ENCODE results near the gene PAOX.
"Not testable (repeated sequence)": the region's sequence is repeated elsewhere in the genome, so short reads cannot be mapped to it uniquely, and the experiment has no call there.

Gene PAOX

GRCh38 chr10:133411523-133412380, 32.7 kb downstream of the PAOX start:
- no peak for DNase-seq

- DNase-seq: no peak
Measured at GRCh38 chr10:133412381-133412711, 33.3 kb downstream of the PAOX start.

DNA sequence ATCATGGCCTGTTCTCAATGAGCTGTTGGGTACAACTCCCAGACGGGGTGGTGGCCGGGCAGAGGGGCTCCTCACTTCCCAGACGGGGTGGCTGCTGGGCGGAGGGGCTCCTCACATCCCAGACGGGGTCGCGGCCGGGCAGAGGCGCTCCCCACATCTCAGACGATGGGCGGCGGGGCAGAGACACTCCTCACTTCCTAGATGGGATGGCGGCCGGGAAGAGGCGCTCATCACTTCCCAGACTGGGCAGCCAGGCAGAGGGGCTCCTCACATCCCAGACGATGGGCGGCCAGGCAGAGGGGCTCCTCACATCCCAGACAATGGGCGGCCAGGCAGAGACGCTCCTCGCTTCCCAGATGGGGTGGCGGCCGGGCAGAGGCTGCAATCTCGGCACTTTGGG, 35.3 kb downstream of the PAOX start:
- DNase-seq: not testable (repeated sequence)

DNA sequence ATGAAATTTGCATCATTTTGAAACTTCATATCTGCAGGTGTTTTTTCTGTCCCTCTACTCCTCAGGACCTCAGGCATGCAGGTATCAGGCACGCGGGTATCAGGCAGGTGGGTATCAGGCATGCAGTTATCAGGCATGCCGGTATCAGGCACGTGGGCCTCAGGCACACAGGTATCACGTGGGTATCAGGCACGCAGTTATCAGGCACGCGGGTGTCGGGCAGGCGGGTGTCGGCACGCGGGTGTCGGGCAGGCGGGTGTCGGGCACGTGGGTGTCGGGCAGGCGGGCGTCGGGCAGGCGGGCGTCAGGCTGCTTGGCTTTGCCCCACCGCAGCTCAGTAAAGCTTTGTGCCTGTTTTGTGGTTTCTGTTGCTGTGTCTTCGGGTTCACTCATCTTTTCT, 36.7 kb downstream of the PAOX start:
- no peak for DNase-seq

DNA sequence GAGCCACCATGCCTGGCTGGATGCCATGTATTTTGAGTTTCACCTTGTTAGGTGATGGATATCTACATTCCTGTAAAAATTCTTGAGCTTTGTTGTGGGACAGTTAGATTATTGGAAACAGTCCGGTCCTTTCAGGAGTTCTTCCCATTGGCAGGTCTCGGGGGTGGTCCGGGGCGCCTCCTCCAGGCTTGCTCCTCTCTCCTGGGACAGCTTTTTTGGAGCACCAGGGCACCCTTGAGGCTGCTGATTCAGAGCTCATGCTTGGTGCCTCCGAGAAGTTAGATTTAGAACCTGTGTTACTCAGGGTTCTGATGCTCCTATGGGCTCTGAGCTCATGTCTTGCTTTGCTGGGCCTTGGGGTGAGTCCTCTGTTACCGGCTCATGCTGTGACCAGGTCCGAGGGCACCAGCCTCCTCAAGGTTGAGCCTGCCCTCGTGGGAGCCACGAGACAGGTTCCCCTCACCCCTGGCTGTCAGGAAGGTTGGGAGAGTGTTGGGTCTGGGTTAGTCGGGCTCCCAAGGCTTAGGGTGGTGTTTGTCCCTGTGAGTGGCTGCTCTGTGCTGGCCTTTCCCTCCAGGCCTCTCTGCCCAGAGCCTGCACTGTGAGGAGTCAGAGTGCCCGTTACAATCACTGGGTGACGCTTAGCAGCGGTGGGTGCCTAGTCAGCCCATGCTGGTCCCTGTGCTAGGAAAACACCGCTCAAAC, 39.4 kb downstream of the PAOX start:
- no peak for DNase-seq

GRCh38 chr10:133419211-133419950, 40.3 kb downstream of the PAOX start:
- DNase-seq: no peak

DNA sequence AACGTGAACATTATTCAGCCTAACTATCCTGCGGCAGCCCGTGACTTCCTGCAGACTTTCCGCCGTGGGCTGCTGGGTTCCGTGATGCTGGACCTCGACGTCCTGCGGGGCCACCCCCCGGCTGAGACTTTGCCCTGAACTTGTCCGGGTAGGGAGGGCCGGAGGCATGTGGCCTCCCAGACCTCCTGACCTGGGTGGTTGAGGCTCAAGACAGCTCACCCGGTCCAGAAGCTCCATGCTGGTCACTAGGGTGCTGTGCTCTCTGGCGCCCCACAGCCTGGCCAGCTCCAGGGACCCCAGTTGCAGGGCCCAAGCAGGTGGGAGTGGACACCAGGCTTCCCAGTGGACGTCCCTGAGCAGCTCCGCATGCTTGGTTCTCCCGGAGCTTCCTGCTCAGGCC, 41.0 kb downstream of the PAOX start:
- DNase-seq: no peak

DNA sequence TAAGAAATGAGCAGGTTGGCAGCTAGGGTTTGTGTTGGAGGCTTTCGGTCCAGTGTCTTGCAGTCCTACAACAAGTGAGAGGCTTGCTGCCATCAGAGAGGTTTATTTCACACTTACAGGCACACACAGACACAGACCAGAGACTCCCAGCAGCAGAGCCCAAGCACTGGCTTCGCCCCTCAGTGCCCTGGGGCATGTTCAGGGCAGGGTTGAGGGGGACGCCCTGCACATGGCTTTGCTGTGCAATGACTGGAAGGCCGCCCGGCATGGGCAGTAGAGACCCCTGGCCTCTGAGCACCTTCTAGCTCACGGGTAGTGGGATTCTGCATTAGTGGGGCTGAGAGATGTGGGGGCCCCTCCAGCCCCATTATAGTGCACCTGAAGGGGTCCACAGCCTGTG, 41.5 kb downstream of the PAOX start:
- DNase-seq: no peak

GRCh38 chr10:133421336-133422222, 42.5 kb downstream of the PAOX start:
- DNase-seq: no peak

- no peak for DNase-seq
Measured at GRCh38 chr10:133422223-133422806, 43.3 kb downstream of the PAOX start.

- DNase-seq: no peak
Measured at GRCh38 chr10:133422807-133423771, 44.0 kb downstream of the PAOX start.

DNA sequence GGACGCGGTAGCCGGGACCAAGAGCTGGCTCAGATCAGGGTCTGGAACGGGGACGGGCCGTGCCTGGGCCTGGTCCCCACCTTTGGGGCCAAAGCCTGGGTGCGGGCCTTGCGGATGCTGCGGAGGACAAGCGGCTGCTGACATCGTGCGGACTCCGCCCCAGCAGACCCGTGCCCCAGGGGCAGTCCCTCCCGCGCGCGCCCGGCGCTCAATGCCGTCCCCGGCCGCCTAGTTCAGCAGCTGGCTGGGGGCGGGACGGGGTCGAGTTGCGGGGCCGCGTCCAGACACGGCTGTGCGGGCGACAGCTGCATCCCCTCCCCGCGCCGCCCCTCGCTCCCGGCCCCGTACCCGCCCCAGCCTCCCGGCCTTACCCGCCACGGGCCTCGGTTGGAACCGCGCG, 45.0 kb downstream of the PAOX start:
- not testable (repeated sequence) for DNase-seq

DNA sequence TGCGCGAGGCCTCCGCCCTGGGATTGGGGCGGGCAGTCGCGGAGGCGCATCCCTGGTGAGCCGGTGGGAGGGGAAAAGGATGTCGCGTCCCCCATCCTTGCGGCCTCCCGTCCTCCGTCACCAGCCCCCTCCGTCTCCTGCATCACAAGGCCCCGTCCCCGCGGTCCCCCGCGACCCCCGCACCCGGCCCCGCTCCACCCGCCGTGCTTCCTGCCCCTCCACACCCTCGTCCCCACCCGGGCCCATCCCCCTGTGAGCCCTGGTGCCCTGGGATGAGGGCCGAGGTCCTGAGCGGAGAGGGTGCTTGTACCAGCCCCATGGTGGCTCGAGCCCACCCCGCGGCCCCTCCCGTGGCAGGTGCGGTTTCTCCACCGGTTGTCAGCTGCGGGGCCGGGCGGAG, 45.5 kb downstream of the PAOX start, which contains the start of gene SPRN:
Gene SPRN (minus strand): TSS at position 25 of the 400 bp plus-strand sequence. CDS start 944 bp downstream, outside the sequence.
- DNase-seq: not testable (repeated sequence)

- not testable (repeated sequence) for DNase-seq
Measured at GRCh38 chr10:133429571-133429970, 50.5 kb downstream of the PAOX start.

DNA sequence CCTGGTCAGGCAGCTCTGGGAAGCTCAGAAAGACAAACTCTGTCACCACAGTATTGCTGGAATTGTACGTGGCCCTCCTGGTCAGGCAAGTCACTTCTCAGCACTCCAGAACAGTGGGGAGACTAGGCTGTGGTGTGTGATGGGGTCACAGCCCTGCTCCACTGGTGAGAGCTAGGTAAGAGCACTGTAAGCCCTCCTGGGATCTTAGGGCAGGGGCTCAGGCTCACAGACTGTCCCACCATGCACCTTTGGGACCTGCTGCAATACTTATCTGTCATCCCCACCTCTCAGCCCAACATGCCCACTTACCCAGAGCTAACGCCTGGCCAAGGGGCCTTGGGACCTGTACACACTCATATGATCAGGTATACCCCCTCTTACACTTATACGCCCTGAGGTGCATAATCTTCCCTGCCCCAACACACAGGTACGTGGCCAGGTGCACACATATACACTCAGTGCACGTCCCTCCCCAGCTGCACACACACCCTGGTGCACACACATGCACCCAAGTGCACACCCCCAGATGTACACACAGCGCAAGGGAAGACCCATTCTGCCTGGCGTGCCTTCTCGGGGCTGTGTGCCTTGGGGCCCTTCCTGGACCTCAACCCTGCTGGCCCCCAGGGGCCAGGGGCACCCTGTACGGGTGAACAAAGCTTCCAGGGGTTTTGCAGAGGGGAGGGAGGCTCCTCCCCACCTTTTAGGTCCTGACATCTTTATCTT, 53.0 kb downstream of the PAOX start:
- not testable (repeated sequence) for DNase-seq

GRCh38 chr10:133432789-133433188, 53.7 kb downstream of the PAOX start:
- not testable (repeated sequence) for DNase-seq

DNA sequence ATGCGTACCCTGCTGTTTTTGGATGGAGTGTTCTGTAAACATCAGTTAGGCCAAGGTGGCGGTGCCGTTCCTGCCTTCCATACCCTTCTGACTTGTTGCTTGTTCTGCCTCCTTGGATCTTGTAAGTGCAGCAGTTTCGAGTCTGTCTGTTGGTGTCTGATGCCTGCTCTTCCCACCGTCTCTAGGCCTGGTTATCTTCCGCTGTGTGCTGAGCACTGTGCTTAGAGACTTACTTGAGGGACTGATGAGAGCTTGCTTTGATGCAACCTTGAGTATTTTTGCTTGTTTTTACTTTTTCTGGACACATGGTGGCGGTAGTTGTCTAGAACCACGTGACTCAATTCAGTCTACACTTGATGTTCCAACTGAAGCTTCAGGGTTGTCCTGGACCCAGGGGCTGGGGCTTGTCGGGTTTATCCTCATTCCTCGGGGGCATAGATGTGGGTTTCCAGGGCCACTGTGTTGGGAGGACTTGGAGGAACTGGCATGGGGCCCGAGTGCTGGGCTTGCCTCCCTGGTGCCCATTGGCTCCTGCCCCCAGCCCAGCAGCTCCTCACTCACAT, 59.7 kb downstream of the PAOX start:
- DNase-seq: peak; percentile 16

GRCh38 chr10:133439517-133440461, 60.7 kb downstream of the PAOX start:
- no peak for DNase-seq

All from RPMI8226 (cell line).